ENCODE measurements around the gene SMOC1. TPM values are rescaled to one million over a fixed set of nuclear protein-coding genes. Genes with fewer than 3 reads are reported as not detected.

SMOC1 gene
- total RNA-seq, 2 donors from 2014 or later: 25.2 to 29.8 TPM

- no peaks in the 10 kb centered on the region for H3K9me3 ChIP-seq
- no peak overlapping the region for H3K27ac ChIP-seq
- TF ChIP-seq CTCF (IDR thresholded peaks at IDR 0.05): no peak
- no peaks in the 10 kb centered on the region for H3K36me3 ChIP-seq
- no peaks in the 10 kb centered on the region for H3K4me1 ChIP-seq (ENCODE audit: control insufficient read depth in 1 of 2, low read depth in 2 of 2)
- H3K27me3 ChIP-seq (replicated peaks; ENCODE audit: insufficient read depth): no peaks in the 10 kb centered on the region
- DNase-seq (ENCODE audit: low spot score) (no peak), ATAC-seq (ENCODE audit: insufficient number of reproducible peaks, low FRiP score, low read depth) (no peak)
- H3K4me3 ChIP-seq: no peak overlapping the region
Measured at GRCh38 chr14:69848903-69849391, 30.3 kb upstream of the SMOC1 start.

- Histone ChIP-seq H3K4me1 (ENCODE audit: control insufficient read depth in 1 of 2, low read depth in 2 of 2) (no peaks in the 10 kb centered on the region), H3K27me3 (replicated peaks; ENCODE audit: insufficient read depth) (no peaks in the 10 kb centered on the region), H3K4me3 (no peak overlapping the region), H3K9me3 (no peaks in the 10 kb centered on the region), H3K36me3 (no peaks in the 10 kb centered on the region), H3K27ac (no peak overlapping the region)
- no peak for ATAC-seq (ENCODE audit: insufficient number of reproducible peaks, low FRiP score, low read depth)
- no peak for TF ChIP-seq CTCF (IDR thresholded peaks at IDR 0.05)
- DNase-seq (ENCODE audit: low spot score): no peak
Measured at GRCh38 chr14:69850086-69850735, 29.0 kb upstream of the SMOC1 start.

- H3K4me3 ChIP-seq: no peak overlapping the region
- no peak for TF ChIP-seq CTCF (IDR thresholded peaks at IDR 0.05)
- DNase-seq (ENCODE audit: low spot score): no peak
- ATAC-seq (ENCODE audit: insufficient number of reproducible peaks, low FRiP score, low read depth): no peak
- H3K9me3 ChIP-seq: no peaks in the 10 kb centered on the region
- no peaks in the 10 kb centered on the region for H3K36me3 ChIP-seq
- no peak overlapping the region for H3K27ac ChIP-seq
- no peaks in the 10 kb centered on the region for H3K27me3 ChIP-seq (replicated peaks; ENCODE audit: insufficient read depth)
- no peaks in the 10 kb centered on the region for H3K4me1 ChIP-seq (ENCODE audit: control insufficient read depth in 1 of 2, low read depth in 2 of 2)
Measured at GRCh38 chr14:69850736-69851112, 28.5 kb upstream of the SMOC1 start.

- no peaks in the 10 kb centered on the region for H3K27me3 ChIP-seq (replicated peaks; ENCODE audit: insufficient read depth)
- DNase-seq (ENCODE audit: low spot score) (no peak), ATAC-seq (ENCODE audit: insufficient number of reproducible peaks, low FRiP score, low read depth) (no peak)
- H3K9me3 ChIP-seq: no peaks in the 10 kb centered on the region
- TF ChIP-seq CTCF (IDR thresholded peaks at IDR 0.05): no peak
- no peak overlapping the region for H3K27ac ChIP-seq
- no peak overlapping the region for H3K4me3 ChIP-seq
- H3K4me1 ChIP-seq (ENCODE audit: control insufficient read depth in 1 of 2, low read depth in 2 of 2): no peaks in the 10 kb centered on the region
- H3K36me3 ChIP-seq: no peaks in the 10 kb centered on the region
Measured at GRCh38 chr14:69852531-69853321, 26.5 kb upstream of the SMOC1 start.

- Histone ChIP-seq H3K9me3 (no peaks in the 10 kb centered on the region), H3K4me1 (ENCODE audit: control insufficient read depth in 1 of 2, low read depth in 2 of 2) (no peaks in the 10 kb centered on the region), H3K27ac (no peak overlapping the region), H3K27me3 (replicated peaks; ENCODE audit: insufficient read depth) (no peaks in the 10 kb centered on the region), H3K36me3 (no peaks in the 10 kb centered on the region), H3K4me3 (no peak overlapping the region)
- no peak for TF ChIP-seq CTCF (IDR thresholded peaks at IDR 0.05)
- ATAC-seq (ENCODE audit: insufficient number of reproducible peaks, low FRiP score, low read depth) (no peak), DNase-seq (ENCODE audit: low spot score) (no peak)
Measured at GRCh38 chr14:69853774-69854173, 25.4 kb upstream of the SMOC1 start.

Measured in thoracic aorta (tissue), 2 donors.